ENCODE measurements around the gene PRPF18. TPM values are rescaled to one million over a fixed set of nuclear protein-coding genes. Genes with fewer than 3 reads are reported as not detected.

PRPF18 gene
- total RNA-seq, 4 donors from 2014 or later: 19.8 to 42.4 (median 32.3) TPM

GRCh38 chr10:13637303-13637856, 50.6 kb downstream of the PRPF18 start:
- TF ChIP-seq EP300 (IDR thresholded peaks at IDR 0.05; ENCODE audit: low read depth) (no peak), POLR2AphosphoS5 (IDR thresholded peaks at IDR 0.05) (no peak), CTCF (IDR thresholded peaks at IDR 0.05) (no peak), POLR2A (IDR thresholded peaks at IDR 0.05) (no peak)
- intact Hi-C loops (cut with DNase I; ENCODE audit: low total_unique reads): no loop called here
- no peak for DNase-seq
- Histone ChIP-seq H3K27ac (no peak overlapping the region), H3K9me3 (peaks cover 0 to 4% of the 10 kb centered on the region in 2 donors), H3K36me3 (peaks cover 0 to 7% (median 3%) of the 10 kb centered on the region in 4 donors), H3K4me3 (no peak overlapping the region), H3K27me3 (no peaks in the 10 kb centered on the region), H3K4me1 (peaks cover 6 to 23% (median 10%) of the 10 kb centered on the region in 4 donors)
- 56 to 71% methylated on average over 1 of the region's 1 CpG for WGBS, 2 donors (ENCODE audit: low coverage in 1 of 2)
- in situ Hi-C loops (cut with MboI; ENCODE audit: low pct_ligation_motif_present in 1 of 4, low pct_unique_long_range_greater_than_20kb in 1 of 4, low sequenced_read_pairs in 3 of 4): no loop called here

GRCh38 chr10:13637894-13638293, 51.1 kb downstream of the PRPF18 start:
- TF ChIP-seq EP300 (IDR thresholded peaks at IDR 0.05; ENCODE audit: low read depth): no peak
- TF ChIP-seq POLR2AphosphoS5 (IDR thresholded peaks at IDR 0.05): no peak
- no peak for TF ChIP-seq CTCF (IDR thresholded peaks at IDR 0.05)
- no peak for TF ChIP-seq POLR2A (IDR thresholded peaks at IDR 0.05)
- H3K4me3 ChIP-seq: no peak overlapping the region
- WGBS, 2 donors (ENCODE audit: low coverage in 1 of 2): 91% methylated on average over 4 to 5 of the region's 5 CpGs
- H3K4me1 ChIP-seq: peaks cover 6 to 18% (median 10%) of the 10 kb centered on the region in 4 donors
- H3K9me3 ChIP-seq: peaks cover 0 to 7% of the 10 kb centered on the region in 2 donors
- intact Hi-C loops (cut with DNase I; ENCODE audit: low total_unique reads) (no loop called here), in situ Hi-C loops (cut with MboI; ENCODE audit: low pct_ligation_motif_present in 1 of 4, low pct_unique_long_range_greater_than_20kb in 1 of 4, low sequenced_read_pairs in 3 of 4) (no loop called here)
- H3K27ac ChIP-seq: no peak overlapping the region
- no peaks in the 10 kb centered on the region for H3K27me3 ChIP-seq
- no peak for DNase-seq
- peaks cover 0 to 7% (median 3%) of the 10 kb centered on the region in 4 donors for H3K36me3 ChIP-seq

- Histone ChIP-seq H3K27ac (no peak overlapping the region), H3K27me3 (no peaks in the 10 kb centered on the region), H3K36me3 (peaks cover 0 to 18% (median 8%) of the 10 kb centered on the region in 4 donors), H3K4me1 (no peaks in the 10 kb centered on the region), H3K4me3 (no peak overlapping the region), H3K9me3 (peaks cover 0 to 7% of the 10 kb centered on the region in 2 donors)
- no peak for TF ChIP-seq CTCF (IDR thresholded peaks at IDR 0.05)
- TF ChIP-seq POLR2A (IDR thresholded peaks at IDR 0.05): no peak
- TF ChIP-seq POLR2AphosphoS5 (IDR thresholded peaks at IDR 0.05): no peak
- no peak for TF ChIP-seq EP300 (IDR thresholded peaks at IDR 0.05; ENCODE audit: low read depth)
- no peak for DNase-seq
- WGBS, 2 donors (ENCODE audit: low coverage in 1 of 2): 98 to 100% methylated on average over 2 of the region's 2 CpGs
- in situ Hi-C loops (cut with MboI; ENCODE audit: low pct_ligation_motif_present in 1 of 4, low pct_unique_long_range_greater_than_20kb in 1 of 4, low sequenced_read_pairs in 3 of 4) (no loop called here), intact Hi-C loops (cut with DNase I; ENCODE audit: low total_unique reads) (no loop called here)
Observed at GRCh38 chr10:13642293-13642692, 55.5 kb downstream of the PRPF18 start.

- H3K9me3 ChIP-seq: peaks cover 0 to 7% of the 10 kb centered on the region in 2 donors
- DNase-seq: no peak
- in situ Hi-C loops (cut with MboI; ENCODE audit: low pct_ligation_motif_present in 1 of 4, low pct_unique_long_range_greater_than_20kb in 1 of 4, low sequenced_read_pairs in 3 of 4) (no loop called here), intact Hi-C loops (cut with DNase I; ENCODE audit: low total_unique reads) (no loop called here)
- 40 to 82% methylated on average over 1 to 7 of the region's 7 CpGs for WGBS, 2 donors (ENCODE audit: low coverage in 1 of 2)
- H3K27ac ChIP-seq: no peak overlapping the region
- H3K4me3 ChIP-seq: no peak overlapping the region
- no peaks in the 10 kb centered on the region for H3K27me3 ChIP-seq
- H3K36me3 ChIP-seq: peaks cover 0 to 19% (median 8%) of the 10 kb centered on the region in 4 donors
- no peaks in the 10 kb centered on the region for H3K4me1 ChIP-seq
- TF ChIP-seq POLR2AphosphoS5 (IDR thresholded peaks at IDR 0.05) (no peak), CTCF (IDR thresholded peaks at IDR 0.05) (no peak), POLR2A (IDR thresholded peaks at IDR 0.05) (no peak), EP300 (IDR thresholded peaks at IDR 0.05; ENCODE audit: low read depth) (no peak)
Observed at GRCh38 chr10:13643016-13643415, 56.3 kb downstream of the PRPF18 start.
